Measurements from ENCODE around the gene ALDH2.

- TF ChIP-seq CTCF (IDR thresholded peaks at IDR 0.05; ENCODE audit: low read depth, low read length, poor library complexity, severe bottlenecking) (no peak), EZH2phosphoT487 (IDR thresholded peaks at IDR 0.05; ENCODE audit: borderline replicate concordance, low read length) (no peak)
These were observed 8.6 kb upstream of the ALDH2 start for GRCh38 chr12:111758120-111758561.

Measured in DOHH2 (cell line).